Measurements from ENCODE around the gene SPRED1. TPM values are rescaled to one million over a fixed set of nuclear protein-coding genes. Genes with fewer than 3 reads are reported as not detected.
"Not testable (repeated sequence)": the region's sequence is repeated elsewhere in the genome, so short reads cannot be mapped to it uniquely, and the experiment has no call there.

SPRED1 gene
- total RNA-seq, 1 donor from 2014 or later, result 12.7 TPM

DNA sequence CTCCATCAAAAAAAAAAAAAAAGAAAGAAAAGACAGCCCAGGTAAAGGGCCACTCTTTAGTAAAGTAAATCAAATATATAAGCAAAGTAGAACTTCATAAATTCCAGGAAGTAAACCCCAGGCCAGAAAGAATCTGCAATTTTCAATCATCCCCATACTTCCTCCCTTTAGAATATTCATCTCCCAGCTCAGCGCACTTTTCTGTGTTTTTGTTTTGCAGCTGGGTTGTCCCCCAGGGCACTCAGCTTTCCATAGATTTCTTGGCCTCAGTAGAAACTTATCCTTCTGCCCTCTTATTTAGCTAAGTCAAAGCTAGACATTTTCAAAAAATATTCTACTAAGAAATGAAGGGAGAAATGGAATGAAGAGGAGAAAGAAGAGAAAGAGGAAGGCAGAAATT lies 24.0 kb upstream of the SPRED1 start:
- no peak for DNase-seq (ENCODE audit: low spot score)
- intact Hi-C loops (cut with DNase I), result no loop called here

DNA sequence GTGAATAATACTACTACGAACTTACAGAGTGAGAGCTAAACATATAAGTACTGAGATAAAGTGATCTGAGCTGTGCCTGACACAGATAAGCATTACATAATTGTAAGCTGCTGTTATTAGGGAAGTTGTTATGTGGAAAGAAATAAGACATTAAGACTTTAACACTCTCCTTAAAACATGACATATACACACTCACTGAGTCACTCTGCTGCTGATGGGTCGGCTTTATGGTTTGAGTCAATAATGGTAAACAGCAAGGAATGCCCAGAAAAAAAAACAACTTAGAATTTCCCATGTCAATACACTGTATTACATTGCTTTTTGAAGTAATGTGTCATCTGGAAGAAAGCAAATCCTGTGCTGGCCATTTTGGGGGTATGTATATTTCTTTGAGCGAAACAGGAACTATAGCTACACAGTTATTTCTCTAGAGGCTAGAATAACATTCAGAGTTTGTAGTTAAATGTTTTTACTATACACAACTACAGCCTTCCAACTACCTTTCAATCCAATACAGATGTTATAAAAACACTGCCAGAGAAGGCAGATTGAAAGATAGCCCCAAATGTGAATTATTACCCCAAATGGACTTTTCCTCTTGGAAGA lies 22.8 kb upstream of the SPRED1 start:
- intact Hi-C loops (cut with DNase I), result no loop called here
- DNase-seq (ENCODE audit: low spot score), result no peak

DNA sequence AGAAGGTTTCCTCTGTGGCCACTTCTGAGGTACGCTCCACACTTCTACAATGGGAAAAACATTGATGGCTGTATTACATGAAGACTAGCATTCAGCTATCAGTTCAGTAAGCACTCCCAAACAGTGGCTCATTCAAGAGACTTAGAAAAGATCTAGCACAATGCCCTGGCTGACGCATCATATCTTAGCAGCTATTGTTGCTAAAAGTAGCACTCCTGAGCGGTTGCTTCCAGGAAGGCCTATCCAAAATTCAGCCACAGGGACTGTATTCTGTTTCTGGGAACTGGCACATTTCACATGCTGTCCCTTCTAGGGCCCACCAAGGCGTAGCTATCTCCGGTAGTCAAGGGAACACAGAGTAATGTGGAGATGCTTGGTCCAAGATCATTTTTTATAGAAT lies 21.2 kb upstream of the SPRED1 start:
- intact Hi-C loops (cut with DNase I), result no loop called here
- DNase-seq (ENCODE audit: low spot score), result peak; percentile 20

DNA sequence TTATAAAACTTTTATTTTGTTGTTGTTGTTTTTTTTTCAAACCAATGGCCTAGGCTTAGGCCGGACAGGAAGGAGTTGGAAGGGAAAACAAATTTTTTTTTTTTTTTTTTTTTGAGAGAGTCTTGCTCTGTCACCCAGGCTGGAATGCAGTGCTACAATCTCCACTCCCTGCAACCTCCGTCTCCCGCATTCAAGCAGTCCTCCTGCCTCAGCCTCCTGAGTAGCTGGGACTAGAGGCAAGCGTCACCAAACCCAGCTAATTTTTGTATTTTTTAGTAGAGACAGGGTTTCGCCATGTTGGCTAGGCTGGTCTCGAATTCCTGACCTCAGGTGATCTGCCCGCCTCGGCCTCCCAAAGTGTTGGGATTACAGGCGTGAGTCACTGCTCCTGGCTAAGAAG lies 15.6 kb upstream of the SPRED1 start:
- DNase-seq (ENCODE audit: low spot score); intact Hi-C loops (cut with DNase I): not testable (repeated sequence)

DNA sequence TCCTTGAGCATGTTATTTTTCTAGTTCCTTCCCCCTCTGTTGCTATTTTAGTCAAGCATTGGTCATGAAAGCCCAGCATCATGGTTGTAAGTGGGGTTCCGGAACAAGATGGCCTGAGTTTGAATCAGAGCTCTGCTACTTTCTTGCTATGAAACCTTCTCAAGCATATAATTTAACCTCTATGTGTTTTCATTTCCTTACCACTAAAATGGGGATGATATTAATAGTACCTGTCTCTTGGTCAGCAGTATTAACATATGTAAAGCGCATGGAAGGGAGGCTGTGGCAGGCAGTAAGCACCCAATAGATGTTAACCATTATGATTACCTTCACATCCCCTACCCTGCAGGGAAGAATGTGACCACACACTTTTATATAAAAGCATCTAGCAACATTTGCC lies 14.3 kb upstream of the SPRED1 start:
- no peak for DNase-seq (ENCODE audit: low spot score)
- intact Hi-C loops (cut with DNase I), result no loop called here

DNA sequence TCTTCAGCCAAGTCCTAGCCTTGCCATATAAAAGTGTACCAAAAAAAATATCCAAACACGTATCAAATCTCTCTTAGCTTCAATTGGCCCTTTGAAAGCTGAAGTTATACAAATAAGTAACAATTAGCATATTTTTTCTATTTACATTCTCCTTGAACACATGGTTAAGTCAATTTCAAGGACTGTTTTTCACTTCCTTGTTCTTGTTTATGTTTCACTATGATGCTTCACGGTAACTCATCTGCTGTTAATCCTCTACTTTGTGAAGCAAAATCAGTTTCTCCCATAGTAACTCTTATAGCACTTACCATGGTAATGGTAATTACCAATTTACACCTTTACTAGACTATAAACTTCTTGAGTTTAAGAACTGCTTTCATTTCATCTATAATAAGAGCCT lies 10.6 kb upstream of the SPRED1 start:
- intact Hi-C loops (cut with DNase I), result no loop called here
- DNase-seq (ENCODE audit: low spot score), result no peak

GRCh38 chr15:38243278-38244055 lies 9.2 kb upstream of the SPRED1 start:
- no peak for DNase-seq (ENCODE audit: low spot score)
- intact Hi-C loops (cut with DNase I), result no loop called here

- intact Hi-C loops (cut with DNase I), result no loop called here
- DNase-seq (ENCODE audit: low spot score), result no peak
Measured at GRCh38 chr15:38247336-38247735, 5.3 kb upstream of the SPRED1 start.

DNA sequence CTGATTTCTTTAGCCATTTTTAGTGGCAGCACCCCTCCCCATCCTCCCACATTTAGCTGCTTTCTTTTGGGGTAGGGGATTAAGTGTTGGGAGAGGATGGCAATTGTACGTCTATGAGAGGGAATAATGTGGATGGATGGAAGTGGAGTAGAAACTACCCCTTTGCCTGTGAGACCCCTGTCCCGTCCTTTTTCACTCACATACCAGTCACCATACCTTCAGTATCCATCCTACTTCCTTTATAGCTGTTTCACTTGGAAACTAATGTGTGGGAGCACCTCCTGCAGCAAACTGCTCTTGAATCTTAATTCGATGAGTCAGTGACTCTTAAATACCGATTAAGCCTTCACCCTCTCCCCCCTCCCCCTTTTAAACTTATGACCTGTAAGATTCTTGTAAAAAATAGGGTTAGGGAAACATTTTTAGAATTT lies 730 bp downstream of the SPRED1 start:
- no peak for DNase-seq (ENCODE audit: low spot score)
- intact Hi-C loops (cut with DNase I), result loop anchor here (2.0 to 10.0 kb wide), 6 partner anchors 54 to 249 kb away; no protein-coding TSS in a partner anchor

- intact Hi-C loops (cut with DNase I), result loop anchor here (5.0 to 10.0 kb wide), 4 partner anchors 53 to 249 kb away; no protein-coding TSS in a partner anchor
- DNase-seq (ENCODE audit: low spot score), result no peak
Measured at GRCh38 chr15:38254051-38254883, 1.6 kb downstream of the SPRED1 start.

GRCh38 chr15:38255690-38256089 lies 3.1 kb downstream of the SPRED1 start:
- intact Hi-C loops (cut with DNase I), result loop anchor here (10.0 kb wide), 1 partner anchor 251 kb away; no protein-coding TSS in a partner anchor

DNA sequence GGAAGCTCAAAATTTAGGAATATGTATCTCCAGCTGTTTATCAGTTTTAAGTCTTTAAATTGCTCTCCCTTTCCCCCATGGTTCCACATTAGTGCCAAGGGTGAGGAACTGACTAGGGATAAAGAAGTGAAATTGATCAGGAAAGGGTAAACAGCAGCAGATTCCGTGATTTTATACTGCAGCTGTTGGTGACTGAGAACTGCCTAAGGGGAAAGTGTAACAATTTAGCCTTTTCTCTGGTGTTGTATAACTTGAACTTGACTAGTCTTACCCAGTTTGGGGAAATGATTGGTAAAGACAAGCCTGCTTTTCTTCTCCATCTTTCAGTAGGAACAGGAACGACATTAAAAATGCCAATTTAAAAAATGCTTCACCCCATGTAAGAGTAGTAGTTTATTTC lies 5.0 kb downstream of the SPRED1 start:
- intact Hi-C loops (cut with DNase I), result loop anchor here (10.0 kb wide), 1 partner anchor 253 kb away; no protein-coding TSS in a partner anchor
- no peak for DNase-seq (ENCODE audit: low spot score)

More at GRCh38 chr15:38255690-38256089, 3.1 kb downstream of the SPRED1 start:
- no peak for DNase-seq (ENCODE audit: low spot score)

GRCh38 chr15:38259134-38259533 lies 6.5 kb downstream of the SPRED1 start:
- no peak for DNase-seq (ENCODE audit: low spot score)
- intact Hi-C loops (cut with DNase I), result loop anchor here (10.0 kb wide), 1 partner anchor 254 kb away; no protein-coding TSS in a partner anchor

DNA sequence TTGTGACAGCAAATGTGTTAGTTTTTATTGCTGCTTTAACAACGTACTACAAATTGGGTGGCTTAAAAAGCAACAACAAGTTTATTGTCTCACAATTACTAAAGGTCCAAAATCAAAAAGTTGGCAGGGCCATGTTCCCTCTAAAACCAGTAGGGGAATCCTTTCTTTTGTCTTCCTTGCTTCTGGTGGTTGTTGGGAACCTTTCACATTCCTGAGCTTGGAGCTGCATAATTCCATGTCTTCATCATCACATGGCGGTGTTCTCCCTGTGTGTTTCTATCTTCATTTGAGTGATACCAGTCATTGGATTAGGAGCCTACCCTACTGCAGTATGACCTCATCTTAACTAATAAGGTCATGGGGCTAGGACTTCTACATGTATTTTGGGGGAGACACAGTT lies 7.4 kb downstream of the SPRED1 start:
- intact Hi-C loops (cut with DNase I), result no loop called here

DNA sequence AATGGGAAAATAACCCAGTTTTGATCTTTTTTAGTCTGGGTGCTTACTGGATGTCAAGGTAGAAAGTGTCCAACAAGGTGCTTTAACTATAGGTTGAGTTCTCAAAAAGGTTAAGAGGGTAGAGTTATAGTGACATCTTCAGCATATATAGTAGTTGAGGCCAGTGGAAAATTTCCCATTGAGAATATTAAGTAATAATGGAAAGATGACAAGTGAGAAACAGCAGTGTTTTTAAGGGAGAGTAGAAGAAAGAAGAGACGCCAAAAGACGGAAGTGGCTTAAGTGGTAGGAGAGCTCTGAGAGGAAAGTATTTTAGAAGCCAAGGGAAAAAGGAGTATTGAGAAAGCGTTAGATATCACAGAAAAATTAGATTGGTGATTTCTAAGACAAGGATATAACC lies 10.6 kb downstream of the SPRED1 start:
- DNase-seq (ENCODE audit: low spot score), result no peak
- intact Hi-C loops (cut with DNase I), result no loop called here

More for the DNA sequence above, 7.4 kb downstream of the SPRED1 start:
- DNase-seq (ENCODE audit: low spot score), result no peak

DNA sequence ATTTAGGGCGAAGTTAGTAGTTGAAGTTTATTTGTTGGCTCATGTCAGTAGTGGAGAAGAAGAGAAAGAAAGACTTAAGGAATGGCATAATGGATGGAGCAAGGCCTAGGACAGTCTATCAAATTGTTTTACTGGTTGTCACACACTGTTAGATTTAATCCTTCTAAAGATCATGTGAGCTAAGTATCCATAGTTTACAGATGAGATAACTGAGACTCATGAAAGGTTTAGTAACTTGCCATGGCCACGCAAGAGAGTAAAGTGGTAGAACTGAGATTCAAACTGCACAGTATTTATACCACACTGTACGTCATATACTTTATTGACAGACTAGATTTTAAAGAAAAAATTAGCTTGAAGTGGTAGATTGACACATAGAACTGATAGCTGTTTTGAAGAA lies 11.4 kb downstream of the SPRED1 start:
- no peak for DNase-seq (ENCODE audit: low spot score)
- intact Hi-C loops (cut with DNase I), result no loop called here

- intact Hi-C loops (cut with DNase I), result no loop called here
- no peak for DNase-seq (ENCODE audit: low spot score)
Measured at GRCh38 chr15:38266247-38266986, 13.8 kb downstream of the SPRED1 start.

GRCh38 chr15:38267421-38268022 lies 14.9 kb downstream of the SPRED1 start:
- DNase-seq (ENCODE audit: low spot score), result no peak
- intact Hi-C loops (cut with DNase I), result no loop called here

DNA sequence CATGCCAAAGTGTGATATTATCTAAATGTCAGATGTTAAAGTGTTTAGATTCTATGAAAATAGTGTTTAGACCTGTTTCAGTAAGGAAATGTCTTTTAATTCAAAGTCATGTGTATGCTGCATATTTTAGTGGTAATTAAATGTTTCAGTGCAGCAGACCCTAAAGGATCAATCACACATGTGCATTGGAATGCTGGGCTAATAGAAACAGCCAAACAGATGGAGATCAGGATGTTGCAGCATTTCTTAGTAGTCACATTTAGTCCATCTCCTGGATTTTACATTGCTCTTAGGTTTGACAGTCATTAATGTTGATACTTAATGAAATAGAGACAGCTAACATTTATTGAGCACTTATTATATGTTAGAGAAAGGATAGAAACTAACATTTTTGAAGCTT lies 18.5 kb downstream of the SPRED1 start:
- DNase-seq (ENCODE audit: low spot score), result no peak
- intact Hi-C loops (cut with DNase I), result no loop called here

Data from cardiac septum (tissue), 1 donor.